Hematopoietic multipotent progenitor cell treated with erythropoietin and hydrocortisone succinate and interleukin-3 and kit ligand, for 6 days (in vitro differentiated cells): ENCODE measurements around the gene CCDC88C.
"Not testable (repeated sequence)": the region's sequence is repeated elsewhere in the genome, so short reads cannot be mapped to it uniquely, and the experiment has no call there.

Experiments
- DNase-seq: peaks from one replicate; pipeline ENCODE4 v3.0.0-alpha.2; 2015

CCDC88C gene

GRCh38 chr14:91417120-91417982 is at the start of gene CCDC88C:
Gene CCDC88C, minus strand, starts transcription at chr14:91417820. Its CDS starts 130 bp downstream, at chr14:91417690.
- DNase-seq: peak; percentile 92

- DNase-seq: no peak
These were observed 48.6 kb upstream of the CCDC88C start for GRCh38 chr14:91466192-91466591.

GRCh38 chr14:91464615-91465205 is 47.1 kb upstream of the CCDC88C start:
- DNase-seq: no peak

GRCh38 chr14:91458612-91459011 is 41.0 kb upstream of the CCDC88C start:
- no peak for DNase-seq

- DNase-seq: no peak
These were observed 38.7 kb upstream of the CCDC88C start for GRCh38 chr14:91456283-91456682.

GRCh38 chr14:91454580-91454979 is 37.0 kb upstream of the CCDC88C start:
- no peak for DNase-seq

GRCh38 chr14:91454155-91454554 is 36.5 kb upstream of the CCDC88C start:
- DNase-seq: no peak

- no peak for DNase-seq
These were observed 36.1 kb upstream of the CCDC88C start for GRCh38 chr14:91453744-91454143.

GRCh38 chr14:91444335-91445020 is 26.9 kb upstream of the CCDC88C start:
- no peak for DNase-seq

GRCh38 chr14:91439345-91439744 is 21.7 kb upstream of the CCDC88C start:
- no peak for DNase-seq

- DNase-seq: no peak
These were observed 21.2 kb upstream of the CCDC88C start for GRCh38 chr14:91438845-91439244.

GRCh38 chr14:91436266-91436665 is 18.6 kb upstream of the CCDC88C start:
- not testable (repeated sequence) for DNase-seq

- DNase-seq: no peak
These were observed 11.8 kb upstream of the CCDC88C start for GRCh38 chr14:91429385-91429784.

- DNase-seq: not testable (repeated sequence)
These were observed 11.3 kb upstream of the CCDC88C start for GRCh38 chr14:91428931-91429330.

- peak; percentile 58 for DNase-seq
These were observed 7.9 kb upstream of the CCDC88C start for GRCh38 chr14:91425531-91425944.

- DNase-seq: peak; percentile 24
These were observed 7.4 kb upstream of the CCDC88C start for GRCh38 chr14:91424813-91425530.

GRCh38 chr14:91420686-91421085 is 3.1 kb upstream of the CCDC88C start:
- peak; percentile 19 for DNase-seq

GRCh38 chr14:91419451-91419850 is 1.8 kb upstream of the CCDC88C start:
- no peak for DNase-seq

- no peak for DNase-seq
These were observed 1.4 kb upstream of the CCDC88C start for GRCh38 chr14:91419044-91419397.

- DNase-seq: peak; percentile 84
These were observed 895 bp upstream of the CCDC88C start for GRCh38 chr14:91418387-91419043.

- DNase-seq: peak; percentile 84
These were observed 365 bp upstream of the CCDC88C start for GRCh38 chr14:91417983-91418386.

- DNase-seq: peak; percentile 44
These were observed 888 bp downstream of the CCDC88C start for GRCh38 chr14:91416744-91417119.
